ENCODE measurements around the gene KDM8. TPM values are rescaled to one million over a fixed set of nuclear protein-coding genes. Genes with fewer than 3 reads are reported as not detected.

The KDM8 gene
- polyA plus RNA-seq (2012; ENCODE audit: low read depth, missing spikeins), result 1.9 TPM

GRCh38 chr16:27203507-27204311 is at the start of gene KDM8:
Gene KDM8 (plus strand): TSS chr16:27203526. CDS start chr16:27210124, 6,598 bp downstream.
- DNase-seq (ENCODE audit: insufficient read length, low spot score), result peak; percentile 94
- peak; percentile 99 for FAIRE-seq
- TF ChIP-seq SPI1 (IDR thresholded peaks at IDR 0.05; ENCODE audit: low read depth, low read length) (no peak), POLR2A (IDR thresholded peaks at IDR 0.05; ENCODE audit: low read depth, low read length) (peak; percentile 79), PAX5 (IDR thresholded peaks at IDR 0.05; ENCODE audit: insufficient read depth, low read length, severe bottlenecking) (peak; percentile 47), TAF1 (IDR thresholded peaks at IDR 0.05; ENCODE audit: low read depth, low read length) (0 out of 2 replicates have a peak, but pooled peaks have one; percentile 24), POU2F2 (IDR thresholded peaks at IDR 0.05; ENCODE audit: low read depth, low read length) (peak; percentile 57; the same call in 1 of the 2 replicates), POLR2AphosphoS5 (IDR thresholded peaks at IDR 0.05; ENCODE audit: low read depth, low read length) (peak; percentile 82)

- TF ChIP-seq PAX5 (IDR thresholded peaks at IDR 0.05; ENCODE audit: insufficient read depth, low read length, severe bottlenecking), result no peak
- no peak for TF ChIP-seq POU2F2 (IDR thresholded peaks at IDR 0.05; ENCODE audit: low read depth, low read length)
- TF ChIP-seq SPI1 (IDR thresholded peaks at IDR 0.05; ENCODE audit: low read depth, low read length), result no peak
- TF ChIP-seq TAF1 (IDR thresholded peaks at IDR 0.05; ENCODE audit: low read depth, low read length), result no peak
- no peak for TF ChIP-seq POLR2AphosphoS5 (IDR thresholded peaks at IDR 0.05; ENCODE audit: low read depth, low read length)
- TF ChIP-seq POLR2A (IDR thresholded peaks at IDR 0.05; ENCODE audit: low read depth, low read length), result no peak
- peak; percentile 44 for DNase-seq (ENCODE audit: insufficient read length, low spot score)
- peak; percentile 89 for FAIRE-seq
Measured at GRCh38 chr16:27154705-27155521, 48.4 kb upstream of the KDM8 start.

GRCh38 chr16:27156579-27156978 is 46.7 kb upstream of the KDM8 start:
- DNase-seq (ENCODE audit: insufficient read length, low spot score) (no peak), FAIRE-seq (no peak)
- no peak for TF ChIP-seq SPI1 (IDR thresholded peaks at IDR 0.05; ENCODE audit: low read depth, low read length)
- TF ChIP-seq POU2F2 (IDR thresholded peaks at IDR 0.05; ENCODE audit: low read depth, low read length), result no peak
- TF ChIP-seq PAX5 (IDR thresholded peaks at IDR 0.05; ENCODE audit: insufficient read depth, low read length, severe bottlenecking), result no peak
- no peak for TF ChIP-seq TAF1 (IDR thresholded peaks at IDR 0.05; ENCODE audit: low read depth, low read length)
- TF ChIP-seq POLR2AphosphoS5 (IDR thresholded peaks at IDR 0.05; ENCODE audit: low read depth, low read length), result no peak
- no peak for TF ChIP-seq POLR2A (IDR thresholded peaks at IDR 0.05; ENCODE audit: low read depth, low read length)

GRCh38 chr16:27161398-27161797 is 41.9 kb upstream of the KDM8 start:
- FAIRE-seq (no peak), DNase-seq (ENCODE audit: insufficient read length, low spot score) (no peak)
- TF ChIP-seq POLR2AphosphoS5 (IDR thresholded peaks at IDR 0.05; ENCODE audit: low read depth, low read length) (no peak), PAX5 (IDR thresholded peaks at IDR 0.05; ENCODE audit: insufficient read depth, low read length, severe bottlenecking) (no peak), TAF1 (IDR thresholded peaks at IDR 0.05; ENCODE audit: low read depth, low read length) (no peak), POU2F2 (IDR thresholded peaks at IDR 0.05; ENCODE audit: low read depth, low read length) (no peak), SPI1 (IDR thresholded peaks at IDR 0.05; ENCODE audit: low read depth, low read length) (no peak), POLR2A (IDR thresholded peaks at IDR 0.05; ENCODE audit: low read depth, low read length) (no peak)

GRCh38 chr16:27164352-27164751 is 39.0 kb upstream of the KDM8 start:
- FAIRE-seq (no peak), DNase-seq (ENCODE audit: insufficient read length, low spot score) (no peak)
- TF ChIP-seq POLR2A (IDR thresholded peaks at IDR 0.05; ENCODE audit: low read depth, low read length), result no peak
- TF ChIP-seq POU2F2 (IDR thresholded peaks at IDR 0.05; ENCODE audit: low read depth, low read length), result no peak
- no peak for TF ChIP-seq POLR2AphosphoS5 (IDR thresholded peaks at IDR 0.05; ENCODE audit: low read depth, low read length)
- TF ChIP-seq TAF1 (IDR thresholded peaks at IDR 0.05; ENCODE audit: low read depth, low read length), result no peak
- TF ChIP-seq SPI1 (IDR thresholded peaks at IDR 0.05; ENCODE audit: low read depth, low read length), result no peak
- no peak for TF ChIP-seq PAX5 (IDR thresholded peaks at IDR 0.05; ENCODE audit: insufficient read depth, low read length, severe bottlenecking)

GRCh38 chr16:27165576-27165975 is 37.8 kb upstream of the KDM8 start:
- DNase-seq (ENCODE audit: insufficient read length, low spot score) (no peak), FAIRE-seq (no peak)
- no peak for TF ChIP-seq POU2F2 (IDR thresholded peaks at IDR 0.05; ENCODE audit: low read depth, low read length)
- no peak for TF ChIP-seq SPI1 (IDR thresholded peaks at IDR 0.05; ENCODE audit: low read depth, low read length)
- TF ChIP-seq POLR2A (IDR thresholded peaks at IDR 0.05; ENCODE audit: low read depth, low read length), result no peak
- TF ChIP-seq TAF1 (IDR thresholded peaks at IDR 0.05; ENCODE audit: low read depth, low read length), result no peak
- TF ChIP-seq PAX5 (IDR thresholded peaks at IDR 0.05; ENCODE audit: insufficient read depth, low read length, severe bottlenecking), result no peak
- TF ChIP-seq POLR2AphosphoS5 (IDR thresholded peaks at IDR 0.05; ENCODE audit: low read depth, low read length), result no peak

GRCh38 chr16:27168790-27169189 is 34.5 kb upstream of the KDM8 start:
- DNase-seq (ENCODE audit: insufficient read length, low spot score) (no peak), FAIRE-seq (peak; percentile 31)
- TF ChIP-seq POLR2A (IDR thresholded peaks at IDR 0.05; ENCODE audit: low read depth, low read length), result no peak
- TF ChIP-seq TAF1 (IDR thresholded peaks at IDR 0.05; ENCODE audit: low read depth, low read length), result no peak
- no peak for TF ChIP-seq POLR2AphosphoS5 (IDR thresholded peaks at IDR 0.05; ENCODE audit: low read depth, low read length)
- TF ChIP-seq PAX5 (IDR thresholded peaks at IDR 0.05; ENCODE audit: insufficient read depth, low read length, severe bottlenecking), result no peak
- no peak for TF ChIP-seq POU2F2 (IDR thresholded peaks at IDR 0.05; ENCODE audit: low read depth, low read length)
- no peak for TF ChIP-seq SPI1 (IDR thresholded peaks at IDR 0.05; ENCODE audit: low read depth, low read length)

GRCh38 chr16:27169511-27170071 is 33.7 kb upstream of the KDM8 start:
- peak; percentile 87 for FAIRE-seq
- TF ChIP-seq TAF1 (IDR thresholded peaks at IDR 0.05; ENCODE audit: low read depth, low read length) (no peak), PAX5 (IDR thresholded peaks at IDR 0.05; ENCODE audit: insufficient read depth, low read length, severe bottlenecking) (no peak), POLR2A (IDR thresholded peaks at IDR 0.05; ENCODE audit: low read depth, low read length) (no peak), POU2F2 (IDR thresholded peaks at IDR 0.05; ENCODE audit: low read depth, low read length) (no peak), SPI1 (IDR thresholded peaks at IDR 0.05; ENCODE audit: low read depth, low read length) (no peak), POLR2AphosphoS5 (IDR thresholded peaks at IDR 0.05; ENCODE audit: low read depth, low read length) (no peak)
- DNase-seq (ENCODE audit: insufficient read length, low spot score), result no peak
